Measurements from ENCODE around the gene KCNG2.

Gene KCNG2

GRCh38 chr18:79884963-79885728 is 87.4 kb downstream of the KCNG2 start:
- Histone ChIP-seq H3K9ac (ENCODE audit: low read depth, low read length) (no peak overlapping the region), H3K36me3 (ENCODE audit: insufficient read depth, low read length) (no peaks in the 10 kb centered on the region), H3K4me1 (ENCODE audit: insufficient read depth, low read length) (no peaks in the 10 kb centered on the region), H3K9me3 (ENCODE audit: control insufficient read depth, insufficient read depth, low read length) (no peaks in the 10 kb centered on the region)

- Histone ChIP-seq H3K36me3 (ENCODE audit: insufficient read depth, low read length) (no peaks in the 10 kb centered on the region), H3K9me3 (ENCODE audit: control insufficient read depth, insufficient read depth, low read length) (no peaks in the 10 kb centered on the region; the same call in 1 of the 2 replicates), H3K9ac (ENCODE audit: low read depth, low read length) (no peak overlapping the region), H3K4me1 (ENCODE audit: insufficient read depth, low read length) (no peaks in the 10 kb centered on the region)
Observed at GRCh38 chr18:79887181-79888000, 89.7 kb downstream of the KCNG2 start.

GRCh38 chr18:79888016-79888415 is 90.3 kb downstream of the KCNG2 start:
- no peaks in the 10 kb centered on the region for H3K36me3 ChIP-seq (ENCODE audit: insufficient read depth, low read length)
- no peaks in the 10 kb centered on the region; the same call in 1 of the 2 replicates for H3K9me3 ChIP-seq (ENCODE audit: control insufficient read depth, insufficient read depth, low read length)
- H3K9ac ChIP-seq (ENCODE audit: low read depth, low read length) = no peak overlapping the region
- H3K4me1 ChIP-seq (ENCODE audit: insufficient read depth, low read length) = no peaks in the 10 kb centered on the region

GRCh38 chr18:79889569-79889968 is 91.8 kb downstream of the KCNG2 start:
- Histone ChIP-seq H3K9me3 (ENCODE audit: control insufficient read depth, insufficient read depth, low read length) (peaks cover 3% of the 10 kb centered on the region), H3K9ac (ENCODE audit: low read depth, low read length) (no peak overlapping the region), H3K4me1 (ENCODE audit: insufficient read depth, low read length) (no peaks in the 10 kb centered on the region), H3K36me3 (ENCODE audit: insufficient read depth, low read length) (no peaks in the 10 kb centered on the region)

GRCh38 chr18:79890674-79891073 is 92.9 kb downstream of the KCNG2 start:
- Histone ChIP-seq H3K9ac (ENCODE audit: low read depth, low read length) (no peak overlapping the region), H3K4me1 (ENCODE audit: insufficient read depth, low read length) (no peaks in the 10 kb centered on the region), H3K9me3 (ENCODE audit: control insufficient read depth, insufficient read depth, low read length) (peaks cover 3% of the 10 kb centered on the region), H3K36me3 (ENCODE audit: insufficient read depth, low read length) (no peaks in the 10 kb centered on the region)

- H3K36me3 ChIP-seq (ENCODE audit: insufficient read depth, low read length) = no peaks in the 10 kb centered on the region
- no peak overlapping the region for H3K9ac ChIP-seq (ENCODE audit: low read depth, low read length)
- H3K9me3 ChIP-seq (ENCODE audit: control insufficient read depth, insufficient read depth, low read length) = peaks cover 18% of the 10 kb centered on the region
- no peaks in the 10 kb centered on the region for H3K4me1 ChIP-seq (ENCODE audit: insufficient read depth, low read length)
Observed at GRCh38 chr18:79896738-79897137, 99.0 kb downstream of the KCNG2 start.

GRCh38 chr18:79897940-79898625 is 100.3 kb downstream of the KCNG2 start:
- Histone ChIP-seq H3K4me1 (ENCODE audit: insufficient read depth, low read length) (no peaks in the 10 kb centered on the region), H3K36me3 (ENCODE audit: insufficient read depth, low read length) (no peaks in the 10 kb centered on the region), H3K9me3 (ENCODE audit: control insufficient read depth, insufficient read depth, low read length) (peaks cover 17% of the 10 kb centered on the region), H3K9ac (ENCODE audit: low read depth, low read length) (no peak overlapping the region)

- H3K36me3 ChIP-seq (ENCODE audit: insufficient read depth, low read length) = no peaks in the 10 kb centered on the region
- no peak overlapping the region for H3K9ac ChIP-seq (ENCODE audit: low read depth, low read length)
- H3K9me3 ChIP-seq (ENCODE audit: control insufficient read depth, insufficient read depth, low read length) = peaks cover 15% of the 10 kb centered on the region
- H3K4me1 ChIP-seq (ENCODE audit: insufficient read depth, low read length) = no peaks in the 10 kb centered on the region
Observed at GRCh38 chr18:79898952-79899608, 101.3 kb downstream of the KCNG2 start.

GRCh38 chr18:79899609-79900445 is 102.1 kb downstream of the KCNG2 start:
- H3K36me3 ChIP-seq (ENCODE audit: insufficient read depth, low read length) = no peaks in the 10 kb centered on the region

GRCh38 chr18:79900610-79901570 is 103.2 kb downstream of the KCNG2 start:
- Histone ChIP-seq H3K9ac (ENCODE audit: low read depth, low read length) (no peak overlapping the region), H3K9me3 (ENCODE audit: control insufficient read depth, insufficient read depth, low read length) (peaks cover 15% of the 10 kb centered on the region), H3K36me3 (ENCODE audit: insufficient read depth, low read length) (no peaks in the 10 kb centered on the region), H3K4me1 (ENCODE audit: insufficient read depth, low read length) (no peaks in the 10 kb centered on the region)

More at GRCh38 chr18:79899609-79900445, 102.1 kb downstream of the KCNG2 start:
- peaks cover 15% of the 10 kb centered on the region for H3K9me3 ChIP-seq (ENCODE audit: control insufficient read depth, insufficient read depth, low read length)
- no peaks in the 10 kb centered on the region for H3K4me1 ChIP-seq (ENCODE audit: insufficient read depth, low read length)
- H3K9ac ChIP-seq (ENCODE audit: low read depth, low read length) = no peak overlapping the region

- Histone ChIP-seq H3K36me3 (ENCODE audit: insufficient read depth, low read length) (no peaks in the 10 kb centered on the region), H3K9me3 (ENCODE audit: control insufficient read depth, insufficient read depth, low read length) (peaks cover 15% of the 10 kb centered on the region), H3K4me1 (ENCODE audit: insufficient read depth, low read length) (no peaks in the 10 kb centered on the region), H3K9ac (ENCODE audit: low read depth, low read length) (no peak overlapping the region)
Observed at GRCh38 chr18:79901665-79902064, 103.9 kb downstream of the KCNG2 start.

- no peak overlapping the region for H3K9ac ChIP-seq (ENCODE audit: low read depth, low read length)
- H3K4me1 ChIP-seq (ENCODE audit: insufficient read depth, low read length) = no peaks in the 10 kb centered on the region
- H3K36me3 ChIP-seq (ENCODE audit: insufficient read depth, low read length) = no peaks in the 10 kb centered on the region
- H3K9me3 ChIP-seq (ENCODE audit: control insufficient read depth, insufficient read depth, low read length) = peaks cover 13% of the 10 kb centered on the region
Observed at GRCh38 chr18:79902075-79902474, 104.3 kb downstream of the KCNG2 start.

All from ES-I3 (cell line).